Ishikawa (cell line): ENCODE results near the gene SRGAP2.
"Not testable (repeated sequence)": the region's sequence is repeated elsewhere in the genome, so short reads cannot be mapped to it uniquely, and the experiment has no call there.

Source experiments
- CEBPB ChIP-seq: IDR thresholded peaks from 2 replicates; pipeline ENCODE4 v1.6.1; 2012
- EP300 ChIP-seq: IDR thresholded peaks from 2 replicates; pipeline ENCODE4 v1.6.1; 2012; ENCODE audit warnings: borderline replicate concordance
- RAD21 ChIP-seq: IDR thresholded peaks from 2 replicates; pipeline ENCODE4 v1.6.1; 2012; ENCODE audit warnings: low read depth
- TAF1 ChIP-seq: IDR thresholded peaks from 2 replicates; pipeline ENCODE4 v1.6.1; 2012; ENCODE audit warnings: low read depth, mild to moderate bottlenecking
- YY1 ChIP-seq: IDR thresholded peaks from 2 replicates; pipeline ENCODE4 v1.6.1; 2012; ENCODE audit warnings: low read depth
- TF ChIP-seq, protein P1 (sequence below): IDR thresholded peaks from 2 replicates; pipeline ENCODE4 v1.6.1; 2012

SRGAP2 gene

DNA sequence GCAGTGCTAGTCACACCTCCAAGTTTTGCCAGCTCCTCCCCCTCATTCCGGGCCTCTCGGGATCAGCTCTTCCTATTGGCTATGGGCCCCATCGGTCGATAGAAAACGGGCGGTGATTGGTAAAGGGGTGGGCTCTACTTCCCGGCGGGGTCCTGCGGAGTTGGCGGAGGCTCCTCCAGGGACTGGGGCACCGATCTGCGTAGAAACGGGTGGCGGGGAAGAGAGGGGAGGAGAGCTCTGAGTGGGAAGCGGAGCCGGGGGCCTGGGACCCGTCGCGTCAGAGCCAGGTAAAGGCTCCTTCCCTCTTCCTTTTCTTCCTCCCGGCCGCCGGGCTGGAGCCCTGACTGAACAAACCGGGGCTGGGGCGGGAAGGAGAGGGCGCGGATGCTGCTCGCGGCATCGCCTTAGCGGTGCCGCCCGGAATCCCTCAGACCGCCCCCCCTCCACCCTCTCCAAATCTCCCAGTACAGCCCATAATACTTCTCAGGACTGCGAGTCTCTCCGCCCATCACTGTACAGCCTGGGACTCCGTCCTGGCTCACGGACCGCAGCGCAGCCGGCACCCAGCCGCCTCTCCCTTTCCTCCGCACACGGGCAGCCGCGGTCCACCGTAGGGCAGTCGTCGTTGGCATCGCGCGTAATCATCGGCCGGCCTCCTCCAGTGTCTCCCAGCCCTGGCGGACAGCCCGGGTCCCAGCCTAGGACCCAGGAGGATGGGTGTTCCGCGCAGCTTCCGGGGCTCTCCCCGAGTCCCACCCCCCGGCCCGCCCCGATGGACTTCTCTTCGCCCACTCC, at the start of gene SRGAP2:
SRGAP2 (plus strand) TSS at position 178 of the 795 bp plus-strand sequence. CDS start 2,430 bp downstream, outside the sequence.
- peak; percentile 29; the same call in 1 of the 2 replicates for TF ChIP-seq TAF1

DNA sequence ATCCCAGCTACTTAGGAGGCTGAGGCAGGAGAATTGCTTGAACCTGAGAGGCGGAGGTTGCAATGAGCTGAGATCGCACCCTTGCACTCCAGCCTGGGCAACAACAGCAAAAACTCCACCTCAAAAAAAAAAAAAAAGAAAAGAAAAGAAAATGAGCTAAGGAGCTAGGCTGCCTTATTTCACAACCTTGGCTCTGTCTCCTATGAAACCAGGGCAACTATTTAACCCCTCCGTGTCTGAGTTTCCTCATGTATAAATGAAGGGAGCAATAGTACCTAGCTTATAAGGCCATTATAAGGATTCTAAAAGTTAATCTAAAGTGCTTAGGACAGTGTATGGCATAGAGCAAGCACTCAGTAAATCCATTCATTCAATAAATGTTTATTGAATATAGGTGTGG, 33.5 kb upstream of the SRGAP2 start:
- TF ChIP-seq CEBPB = peak; percentile 75

DNA sequence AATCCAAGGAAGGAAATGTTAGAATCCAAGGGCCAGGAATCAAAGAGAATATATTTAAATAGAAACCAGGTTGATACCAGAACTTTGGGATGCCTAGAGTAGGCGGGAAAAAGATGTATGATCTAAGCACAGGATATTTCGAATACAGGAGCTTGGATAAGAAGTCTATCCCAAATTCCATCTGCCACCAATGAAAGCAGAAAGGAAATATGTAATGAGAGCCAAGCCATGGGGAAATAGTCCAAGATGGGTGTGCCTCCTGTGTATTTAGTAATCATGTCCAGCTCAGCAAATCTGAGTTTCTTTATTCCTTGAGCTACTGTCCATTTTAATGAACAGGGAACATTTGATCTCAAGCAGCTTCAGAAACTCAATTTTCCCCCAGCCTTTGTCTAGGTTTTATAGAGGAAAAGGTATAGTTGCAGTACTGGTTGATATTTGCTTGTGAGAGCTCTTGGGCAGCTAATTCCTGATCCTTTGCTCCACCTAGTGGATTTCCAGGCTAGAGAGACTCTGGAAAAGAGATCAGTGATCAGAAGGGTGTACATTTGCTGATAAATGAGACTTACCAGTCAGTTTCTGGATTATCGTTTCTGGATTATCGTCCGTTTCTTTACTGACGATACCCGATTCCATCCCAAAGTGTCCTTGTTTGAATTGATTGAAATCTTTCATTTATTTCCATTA, 29.0 kb upstream of the SRGAP2 start:
- TF ChIP-seq RAD21 = peak; percentile 33; the same call in 1 of the 2 replicates

DNA sequence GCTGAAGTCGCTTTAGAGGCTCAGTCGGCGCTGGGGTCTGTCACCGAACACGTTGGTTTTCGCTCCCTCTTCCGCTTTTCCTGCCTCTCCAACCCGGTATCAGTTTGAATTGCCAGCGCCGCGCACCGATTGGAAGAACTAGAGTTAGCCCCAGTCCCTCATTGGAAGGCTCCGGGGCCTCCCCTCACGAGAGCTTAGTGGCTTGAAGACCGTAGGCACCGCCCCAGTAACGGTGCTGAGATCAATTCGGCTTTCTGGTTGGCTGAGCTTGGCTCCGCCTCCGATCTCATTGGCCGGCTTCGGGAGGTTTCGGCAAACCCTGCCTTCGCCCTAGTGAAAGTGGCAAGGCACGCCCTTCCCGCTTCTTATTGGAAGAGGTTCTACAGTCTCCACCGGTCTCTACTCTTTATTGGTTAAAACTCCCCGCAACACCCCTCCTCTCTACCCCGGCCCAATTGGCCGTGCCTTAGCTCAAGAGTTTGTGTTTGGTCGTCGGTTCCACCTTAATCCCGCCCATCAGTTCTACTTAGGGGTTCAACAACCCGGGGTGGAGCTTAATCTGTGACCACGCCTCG, 465 bp upstream of the SRGAP2 start, which contains the start of gene FAM72A:
FAM72A (minus strand) TSS at position 51 of the 575 bp plus-strand sequence. CDS start 814 bp downstream, outside the sequence.
- TF ChIP-seq EP300, YY1: not testable (repeated sequence)
- TF ChIP-seq, protein P1, sequence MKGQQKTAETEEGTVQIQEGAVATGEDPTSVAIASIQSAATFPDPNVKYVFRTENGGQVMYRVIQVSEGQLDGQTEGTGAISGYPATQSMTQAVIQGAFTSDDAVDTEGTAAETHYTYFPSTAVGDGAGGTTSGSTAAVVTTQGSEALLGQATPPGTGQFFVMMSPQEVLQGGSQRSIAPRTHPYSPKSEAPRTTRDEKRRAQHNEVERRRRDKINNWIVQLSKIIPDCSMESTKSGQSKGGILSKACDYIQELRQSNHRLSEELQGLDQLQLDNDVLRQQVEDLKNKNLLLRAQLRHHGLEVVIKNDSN = not testable (repeated sequence)
